ENCODE results near the gene PIK3R6. TPM values are rescaled to one million over a fixed set of nuclear protein-coding genes. Genes with fewer than 3 reads are reported as not detected.

Gene PIK3R6
- total RNA-seq, 1 experiment from 2014 or later, result not detected

- no peaks in the 10 kb centered on the region for H3K9me3 ChIP-seq (ENCODE audit: control insufficient read depth, low read depth, low read length)
- no peaks in the 10 kb centered on the region for H3K4me1 ChIP-seq (ENCODE audit: insufficient read depth, low read length)
- H2AK5ac ChIP-seq (ENCODE audit: insufficient read length, low read length), result no peak overlapping the region
- H3K56ac ChIP-seq (ENCODE audit: insufficient read length, low read depth, low read length), result no peak overlapping the region
- Mint-ChIP-seq H3K27ac (no peak overlapping the region), H3K36me3 (ENCODE audit: insufficient read depth in 1 of 3, low read depth in 3 of 3) (no peaks in the 10 kb centered on the region; a peak in 1 of 7 replicates), H3K9me3 (no peaks in the 10 kb centered on the region), H3K4me3 (no peak overlapping the region), H3K27me3 (ENCODE audit: low read depth) (peaks cover 13% of the 10 kb centered on the region), H3K4me1 (peaks cover 10 to 12% of the 10 kb centered on the region in 2 experiments)
- no peak overlapping the region for H2AFZ ChIP-seq (ENCODE audit: low read length)
- no CpG with 5 or more reads among the region's 12 CpGs for WGBS (ENCODE audit: extremely low coverage, insufficient read length, low lambda C conversion rate)
- TF ChIP-seq, protein P1, sequence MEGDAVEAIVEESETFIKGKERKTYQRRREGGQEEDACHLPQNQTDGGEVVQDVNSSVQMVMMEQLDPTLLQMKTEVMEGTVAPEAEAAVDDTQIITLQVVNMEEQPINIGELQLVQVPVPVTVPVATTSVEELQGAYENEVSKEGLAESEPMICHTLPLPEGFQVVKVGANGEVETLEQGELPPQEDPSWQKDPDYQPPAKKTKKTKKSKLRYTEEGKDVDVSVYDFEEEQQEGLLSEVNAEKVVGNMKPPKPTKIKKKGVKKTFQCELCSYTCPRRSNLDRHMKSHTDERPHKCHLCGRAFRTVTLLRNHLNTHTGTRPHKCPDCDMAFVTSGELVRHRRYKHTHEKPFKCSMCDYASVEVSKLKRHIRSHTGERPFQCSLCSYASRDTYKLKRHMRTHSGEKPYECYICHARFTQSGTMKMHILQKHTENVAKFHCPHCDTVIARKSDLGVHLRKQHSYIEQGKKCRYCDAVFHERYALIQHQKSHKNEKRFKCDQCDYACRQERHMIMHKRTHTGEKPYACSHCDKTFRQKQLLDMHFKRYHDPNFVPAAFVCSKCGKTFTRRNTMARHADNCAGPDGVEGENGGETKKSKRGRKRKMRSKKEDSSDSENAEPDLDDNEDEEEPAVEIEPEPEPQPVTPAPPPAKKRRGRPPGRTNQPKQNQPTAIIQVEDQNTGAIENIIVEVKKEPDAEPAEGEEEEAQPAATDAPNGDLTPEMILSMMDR (conservative IDR thresholded peaks at IDR 0.05), result no peak
- no peaks in the 10 kb centered on the region for H3K79me2 ChIP-seq (ENCODE audit: insufficient read depth, low read length)
- no peaks in the 10 kb centered on the region for H4K20me1 ChIP-seq (ENCODE audit: control insufficient read depth, insufficient read depth, insufficient read length)
- no peak overlapping the region for H3K27ac ChIP-seq (ENCODE audit: insufficient read length, low read depth, low read length)
- no peaks in the 10 kb centered on the region for H3K79me1 ChIP-seq (ENCODE audit: insufficient read depth, low read depth, low read length, poor library complexity, severe bottlenecking)
- no peak overlapping the region for H3K18ac ChIP-seq (ENCODE audit: insufficient read length, low read depth, low read length)
- no peak overlapping the region for H3T11ph ChIP-seq (ENCODE audit: low read length)
- H3K23ac ChIP-seq (ENCODE audit: insufficient read length, low read depth, low read length), result no peak overlapping the region
- H4K8ac ChIP-seq (replicated peaks; ENCODE audit: insufficient read length, low read depth, low read length), result no peak overlapping the region
- no peak overlapping the region for H4K91ac ChIP-seq (ENCODE audit: insufficient read length, low read depth, low read length)
- no peak for DNase-seq
- no peak overlapping the region for H4K5ac ChIP-seq (ENCODE audit: insufficient read length, low read depth, low read length)
- no peak overlapping the region for H3K4ac ChIP-seq (ENCODE audit: low read depth, low read length)
- no peak overlapping the region for H2BK15ac ChIP-seq (ENCODE audit: low read depth, low read length)
- H2BK12ac ChIP-seq (ENCODE audit: insufficient read length, low read depth, low read length), result no peak overlapping the region
- H2BK120ac ChIP-seq (ENCODE audit: low read depth, low read length, poor library complexity, severe bottlenecking), result no peak overlapping the region
- no peaks in the 10 kb centered on the region for H3K23me2 ChIP-seq (ENCODE audit: insufficient read length, low read depth, low read length, poor library complexity, severe bottlenecking)
- no peaks in the 10 kb centered on the region for H3K27me3 ChIP-seq (ENCODE audit: insufficient read depth, low read length)
- H3K9ac ChIP-seq (ENCODE audit: extremely low read depth, insufficient read length, low read length), result no peak overlapping the region
- no peak overlapping the region for H2BK5ac ChIP-seq (ENCODE audit: insufficient read length, low read length)
- H2BK20ac ChIP-seq (ENCODE audit: low read depth, low read length, poor library complexity, severe bottlenecking), result no peak overlapping the region
- H3K14ac ChIP-seq (ENCODE audit: insufficient read depth, low read length), result no peak overlapping the region
- H3K4me2 ChIP-seq (ENCODE audit: insufficient read depth, insufficient read length, low read length), result no peak overlapping the region
These were observed 114.1 kb downstream of the PIK3R6 start for GRCh38 chr17:8753136-8753975.

Other genes with a start within 250 kb of the PIK3R6 start
- 251 and 256 TPM in 2 replicates for gene MYH10, start 236.9 kb downstream of the PIK3R6 start, total RNA-seq (2021)
- gene CCDC42, start 122.8 kb downstream of the PIK3R6 start, total RNA-seq (2021), result not detected in 2 replicates
- not detected in 2 replicates for gene SPDYE4, start 109.1 kb downstream of the PIK3R6 start, total RNA-seq (2021)
- gene MFSD6L, start 68.3 kb downstream of the PIK3R6 start, total RNA-seq (2021), result 2.1 TPM in 2 replicates
- gene PIK3R5, start 98.0 kb upstream of the PIK3R6 start, total RNA-seq (2021), result 1.4 and 1.7 TPM in 2 replicates
- gene NTN1, start 153.8 kb upstream of the PIK3R6 start, total RNA-seq (2021), result 1.2 and 1.3 TPM in 2 replicates